WERI-Rb-1 (cell line): Measurements from ENCODE around the gene ABLIM2.

Experiments
- DNase-seq: peaks from one replicate; pipeline ENCODE4 v3.0.0-alpha.2; 2020
- H3K27ac ChIP-seq: fragments of 250-450 bp; sonication (Bioruptor Pico); 2 replicates; pipeline ENCODE4 v1.5.1; 2020; ENCODE audit warnings: mild to moderate bottlenecking, moderate library complexity
- H3K27me3 ChIP-seq: fragments of 250-450 bp; sonication (Bioruptor Pico); 2 replicates; pipeline ENCODE4 v1.5.1; 2021; ENCODE audit warnings: mild to moderate bottlenecking, low read depth, moderate library complexity; ENCODE audit not compliant: insufficient read depth, severe bottlenecking
- H3K36me3 ChIP-seq: fragments of 250-450 bp; sonication (Bioruptor Pico); 2 replicates; pipeline ENCODE4 v1.5.1; 2020; ENCODE audit warnings: mild to moderate bottlenecking, moderate library complexity
- H3K4me3 ChIP-seq: 2 replicates; pipeline ENCODE4 v1.5.1; 2011; ENCODE audit warnings: low read depth, mild to moderate bottlenecking, control low read depth, low read length
- H3K9me3 ChIP-seq: fragments of 250-450 bp; sonication (Bioruptor Pico); 2 replicates; pipeline ENCODE4 v1.5.1; 2021; ENCODE audit warnings: mild to moderate bottlenecking, moderate library complexity; ENCODE audit not compliant: severe bottlenecking
- CTCF ChIP-seq: IDR thresholded peaks from 2 replicates; pipeline ENCODE4 v1.5.1; 2011; ENCODE audit warnings: low read depth, mild to moderate bottlenecking, control low read depth, inconsistent platforms, low read length

ABLIM2 gene

GRCh38 chr4:7978907-7979651, 179.5 kb downstream of the ABLIM2 start:
- H3K36me3 ChIP-seq: no peaks in the 10 kb centered on the region
- H3K27me3 ChIP-seq: no peaks in the 10 kb centered on the region
- DNase-seq: no peak
- no peak overlapping the region for H3K4me3 ChIP-seq
- no peak overlapping the region for H3K27ac ChIP-seq
- H3K9me3 ChIP-seq: no peaks in the 10 kb centered on the region
- no peak for TF ChIP-seq CTCF

GRCh38 chr4:7978489-7978888, 180.1 kb downstream of the ABLIM2 start:
- Histone ChIP-seq H3K36me3 (no peaks in the 10 kb centered on the region), H3K27me3 (no peaks in the 10 kb centered on the region), H3K4me3 (no peak overlapping the region), H3K27ac (no peak overlapping the region), H3K9me3 (no peaks in the 10 kb centered on the region)
- DNase-seq: no peak
- TF ChIP-seq CTCF: no peak

- H3K27me3 ChIP-seq: no peaks in the 10 kb centered on the region
- no peak overlapping the region for H3K27ac ChIP-seq
- no peak for TF ChIP-seq CTCF
- no peaks in the 10 kb centered on the region for H3K36me3 ChIP-seq
- H3K4me3 ChIP-seq: no peak overlapping the region
- H3K9me3 ChIP-seq: no peaks in the 10 kb centered on the region
- no peak for DNase-seq
Observed at GRCh38 chr4:7976634-7977033, 182.0 kb downstream of the ABLIM2 start.

- H3K27me3 ChIP-seq: no peaks in the 10 kb centered on the region
- H3K9me3 ChIP-seq: no peaks in the 10 kb centered on the region
- TF ChIP-seq CTCF: no peak
- no peak overlapping the region for H3K27ac ChIP-seq
- H3K4me3 ChIP-seq: no peak overlapping the region
- DNase-seq: no peak
- no peaks in the 10 kb centered on the region for H3K36me3 ChIP-seq
Observed at GRCh38 chr4:7976025-7976424, 182.6 kb downstream of the ABLIM2 start.

- no peaks in the 10 kb centered on the region for H3K36me3 ChIP-seq
- no peak overlapping the region for H3K27ac ChIP-seq
- no peaks in the 10 kb centered on the region for H3K27me3 ChIP-seq
- H3K4me3 ChIP-seq: no peak overlapping the region
- no peaks in the 10 kb centered on the region for H3K9me3 ChIP-seq
- no peak for TF ChIP-seq CTCF
- DNase-seq: no peak
Observed at GRCh38 chr4:7974425-7974824, 184.2 kb downstream of the ABLIM2 start.

GRCh38 chr4:7973545-7973981, 185.1 kb downstream of the ABLIM2 start:
- H3K36me3 ChIP-seq: no peaks in the 10 kb centered on the region
- no peak overlapping the region for H3K27ac ChIP-seq
- DNase-seq: no peak
- no peaks in the 10 kb centered on the region for H3K9me3 ChIP-seq
- TF ChIP-seq CTCF: no peak
- H3K27me3 ChIP-seq: no peaks in the 10 kb centered on the region
- no peak overlapping the region for H3K4me3 ChIP-seq
